Ovary (tissue), 9 donors: ENCODE results near the gene THEMIS2. TPM values are rescaled to one million over a fixed set of nuclear protein-coding genes. Genes with fewer than 3 reads are reported as not detected.
A peak's percentile ranks its signal among the peaks of the same experiment; 100 is the strongest.

ENCODE experiments used
- DNase-seq, 5 donors: peaks; one replicate each; pipeline ENCODE4 v3.0.0-alpha.2; 2019 to 2020
- H3K27ac ChIP-seq, 2 donors: fragments of 200-600 bp; one replicate each; pipeline versions ENCODE4 v1.5.1 to v1.8.0; 2019 to 2022
- H3K27me3 ChIP-seq: fragments of 200-600 bp; one replicate; pipeline ENCODE4 v1.8.0; 2022
- H3K36me3 ChIP-seq: fragments of 200-600 bp; sonication (generic); one replicate; pipeline ENCODE4 v1.5.1; 2019
- H3K4me1 ChIP-seq: one replicate; pipeline ENCODE4 v1.8.1; 2013; ENCODE audit warnings: mild to moderate bottlenecking, moderate library complexity; ENCODE audit not compliant: insufficient read depth
- H3K4me3 ChIP-seq: fragments of 200-600 bp; sonication (generic); one replicate; pipeline ENCODE4 v1.5.1; 2017
- H3K9me3 ChIP-seq, 2 donors: fragments of 200-600 bp in 1 of 2; sonication (generic) in 1 of 2; one replicate each; pipeline versions ENCODE4 v1.5.1 to v1.8.1; 2013 to 2019; ENCODE audit warnings: mild to moderate bottlenecking in 1 of 2, moderate library complexity in 1 of 2
- EP300 ChIP-seq: sonication (generic); formaldehyde crosslinking; IDR thresholded peaks from one replicate; pipeline ENCODE4 v1.6.1; 2017; ENCODE audit warnings: antibody characterized with exemption
- POLR2A ChIP-seq: fragments of 450-650 bp; IDR thresholded peaks from one replicate; pipeline ENCODE4 v1.6.1; 2017; ENCODE audit warnings: antibody characterized with exemption, mild to moderate bottlenecking, moderate library complexity
- WGBS, 3 donors: extraction: QIAGEN DNeasy Blood & Tissue Kit in 1 of 3; methylation state at CpG; one replicate each; pipeline versions ENCODE4 v1.1.5 to v1.1.7; 2013 to 2017; 5-methylcytosine and 5-hydroxymethylcytosine counted together
- intact Hi-C, 4 donors: fragments of 100-400 bp; cut with DNase I; formaldehyde crosslinking; loops; one replicate each; pipeline versions ENCODE4 v1.11.0 to v1.15.1; 2022 to 2023
- polyA plus RNA-seq, 2 donors: library from polyadenylated mRNA; stranded (reverse); fragments of 200-250 nt in 1 of 2; fragments of 350-450 nt in 1 of 2; fragmentation: Illumina TruSeq in 1 of 2; extraction: RNeasy Lipid Tissue Mini Kit (QIAGEN cat#74804) in 1 of 2; gene quantifications; one replicate each; pipeline ENCODE4 v1.2.3, GENCODE V29; 2013 to 2014
- small RNA-seq: library from RNA; depleted of rRNA; stranded (forward); fragments of <200 nt; gene quantifications from one replicate; pipeline ENCODE3, GENCODE V24; 2016
- total RNA-seq, 7 donors: library from RNA; depleted of rRNA in 2 of 7; stranded (reverse); fragments of >200 nt in 2 of 7; fragmentation: NEBNext Ultra II Directional in 3 of 7; extraction: Animal tissue kit (Norgen Biotek cat#: 25700) in 3 of 7; gene quantifications; one replicate each; pipeline versions ENCODE4 v1.1.0 to v1.2.4, GENCODE V29; 2016 to 2023
- TF ChIP-seq, protein P1 (sequence below), 3 donors: fragments of 450-650 bp in 2 of 3; fragments of 200-600 bp in 1 of 3; IDR thresholded peaks; one replicate each; pipeline versions ENCODE4 v1.5.1 to v1.8.0; 2016 to 2022; ENCODE audit warnings: antibody characterized with exemption in 3 of 3, mild to moderate bottlenecking in 1 of 3
- donor health status: DM: no; HTN: no; CAD: no; lungs with moderate emphysema.
- donor health status: DM: no; HTN: no; CAD: no.
- donor health status: Bipolar disorder and iron deficiency.
- donor health status: DM: yes; HTN: yes; CAD: no.
- donor health status: DM: no; HTN: no; CAD: no.
- donor health status: DM: yes; HTN: yes; CAD: no.

The THEMIS2 gene
- total and polyA plus RNA-seq, 9 donors, result 2.7 to 16.9 (median 7.8) TPM

GRCh38 chr1:27931184-27931583 lies 58.8 kb downstream of the THEMIS2 start:
- peaks cover 2% of the 10 kb centered on the region for H3K4me1 ChIP-seq
- DNase-seq, result no peak
- H3K36me3 ChIP-seq, result no peaks in the 10 kb centered on the region
- intact Hi-C loops, result no loop called here
- no peak overlapping the region for H3K27ac ChIP-seq
- TF ChIP-seq POLR2A (no peak), EP300 (no peak)
- TF ChIP-seq, protein P1, sequence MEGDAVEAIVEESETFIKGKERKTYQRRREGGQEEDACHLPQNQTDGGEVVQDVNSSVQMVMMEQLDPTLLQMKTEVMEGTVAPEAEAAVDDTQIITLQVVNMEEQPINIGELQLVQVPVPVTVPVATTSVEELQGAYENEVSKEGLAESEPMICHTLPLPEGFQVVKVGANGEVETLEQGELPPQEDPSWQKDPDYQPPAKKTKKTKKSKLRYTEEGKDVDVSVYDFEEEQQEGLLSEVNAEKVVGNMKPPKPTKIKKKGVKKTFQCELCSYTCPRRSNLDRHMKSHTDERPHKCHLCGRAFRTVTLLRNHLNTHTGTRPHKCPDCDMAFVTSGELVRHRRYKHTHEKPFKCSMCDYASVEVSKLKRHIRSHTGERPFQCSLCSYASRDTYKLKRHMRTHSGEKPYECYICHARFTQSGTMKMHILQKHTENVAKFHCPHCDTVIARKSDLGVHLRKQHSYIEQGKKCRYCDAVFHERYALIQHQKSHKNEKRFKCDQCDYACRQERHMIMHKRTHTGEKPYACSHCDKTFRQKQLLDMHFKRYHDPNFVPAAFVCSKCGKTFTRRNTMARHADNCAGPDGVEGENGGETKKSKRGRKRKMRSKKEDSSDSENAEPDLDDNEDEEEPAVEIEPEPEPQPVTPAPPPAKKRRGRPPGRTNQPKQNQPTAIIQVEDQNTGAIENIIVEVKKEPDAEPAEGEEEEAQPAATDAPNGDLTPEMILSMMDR (IDR thresholded peaks at IDR 0.05), result no peak
- no peaks in the 10 kb centered on the region for H3K9me3 ChIP-seq
- 85 to 93% (median 90%) methylated on average over 6 of the region's 6 CpGs for WGBS, 3 donors
- no peaks in the 10 kb centered on the region for H3K27me3 ChIP-seq
- H3K4me3 ChIP-seq, result no peak overlapping the region

GRCh38 chr1:27931759-27932158 lies 59.4 kb downstream of the THEMIS2 start:
- Histone ChIP-seq H3K27me3 (no peaks in the 10 kb centered on the region), H3K36me3 (no peaks in the 10 kb centered on the region), H3K27ac (no peak overlapping the region), H3K9me3 (no peaks in the 10 kb centered on the region), H3K4me3 (no peak overlapping the region), H3K4me1 (peaks cover 2% of the 10 kb centered on the region)
- TF ChIP-seq, protein P1 (IDR thresholded peaks at IDR 0.05), result no peak
- TF ChIP-seq EP300 (no peak), POLR2A (no peak)
- intact Hi-C loops, result no loop called here
- no peak for DNase-seq
- WGBS, 3 donors, result 74 to 85% (median 79%) methylated on average over 4 of the region's 4 CpGs

GRCh38 chr1:27934818-27935549 lies 62.6 kb downstream of the THEMIS2 start, which contains the start of gene SMPDL3B:
Gene SMPDL3B, plus strand, starts transcription at chr1:27935000. Its CDS starts 184 bp downstream, at chr1:27935184.
- H3K4me3 ChIP-seq, result no peak within 1 kb of the TSS
- TF ChIP-seq EP300 (no peak), POLR2A (no peak)
- TF ChIP-seq, protein P1 (IDR thresholded peaks at IDR 0.05), result no peak
- no peak for DNase-seq
- no peaks in the 10 kb centered on the region for H3K36me3 ChIP-seq
- no peaks in the 10 kb centered on the region for H3K27me3 ChIP-seq
- peaks cover 2% of the 10 kb centered on the region for H3K4me1 ChIP-seq
- H3K27ac ChIP-seq, result no peak within 1 kb of the TSS
- no peaks in the 10 kb centered on the region for H3K9me3 ChIP-seq
- intact Hi-C loops, result loop anchor here in 1 of 4 donors (5.0 kb wide), 1 partner anchor 1883 kb away; no protein-coding TSS in a partner anchor
- 1 to 7% (median 1%) methylated on average over 16 of the region's 16 CpGs for WGBS, 3 donors

DNA sequence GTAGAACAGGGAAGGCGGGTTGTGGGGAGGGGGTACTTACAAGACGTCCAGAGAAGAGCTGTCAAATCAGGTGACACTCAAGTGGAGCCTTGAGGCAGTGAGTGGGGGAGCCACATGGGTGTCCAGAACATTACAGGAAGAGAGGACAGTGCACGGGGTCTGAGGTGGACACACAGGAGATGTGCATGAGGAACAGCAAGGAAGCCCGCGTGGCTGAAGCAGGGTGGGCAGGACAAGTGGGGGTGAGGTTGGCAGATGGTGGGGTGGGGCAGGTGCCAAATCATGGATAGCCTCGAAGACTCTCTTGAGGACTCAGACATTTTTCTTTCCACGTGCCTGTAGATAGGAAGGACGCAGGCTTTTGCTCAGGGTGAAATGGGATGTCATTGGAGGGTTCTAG lies 63.4 kb downstream of the THEMIS2 start:
- intact Hi-C loops, result loop anchor here in 1 of 4 donors (5.0 kb wide), 1 partner anchor 1883 kb away; no protein-coding TSS in a partner anchor
- no peaks in the 10 kb centered on the region for H3K9me3 ChIP-seq
- H3K4me3 ChIP-seq, result no peak overlapping the region
- DNase-seq, result no peak
- no peaks in the 10 kb centered on the region for H3K27me3 ChIP-seq
- WGBS, 3 donors, result 30 to 62% (median 49%) methylated on average over 8 of the region's 8 CpGs
- TF ChIP-seq POLR2A (no peak), EP300 (no peak)
- TF ChIP-seq, protein P1 (IDR thresholded peaks at IDR 0.05), result no peak
- peaks cover 2% of the 10 kb centered on the region for H3K4me1 ChIP-seq
- H3K36me3 ChIP-seq, result no peaks in the 10 kb centered on the region
- H3K27ac ChIP-seq, result no peak overlapping the region

Small RNA genes lying within 50 kb of the gene (small RNA-seq; reads per million reads assigned to genes)
- gene RNU6-1245P, result not detected
- 14.8 reads per million, percentile 86 among the genes with 10 or more reads in this experiment for gene SCARNA1

Other genes with a start within 250 kb of the THEMIS2 start
- gene FGR, start 237.4 kb upstream of the THEMIS2 start, total RNA-seq, result 10 to 100 TPM in 1 of 7 donors, 1 to 10 TPM in 6; 1.1 to 14.1 (median 4.2) TPM
- gene FGR, start 237.4 kb upstream of the THEMIS2 start, polyA plus RNA-seq, result 1 to 10 TPM; 4.2 to 6.8 TPM
- 10 to 100 TPM; 30.3 to 89.1 (median 48.6) TPM for gene IFI6, start 200.4 kb upstream of the THEMIS2 start, total RNA-seq
- gene IFI6, start 200.4 kb upstream of the THEMIS2 start, polyA plus RNA-seq, result 100 to 1,000 TPM; 200 to 274 TPM
- 10 to 100 TPM in 5 of 7 donors, 1 to 10 TPM in 2; 9.2 to 20.3 (median 15.7) TPM for gene FAM76A, start 146.6 kb upstream of the THEMIS2 start, total RNA-seq
- gene FAM76A, start 146.6 kb upstream of the THEMIS2 start, polyA plus RNA-seq, result 1 to 10 TPM; 6.0 to 7.5 TPM
- 10 to 100 TPM; 34.3 to 45.7 (median 41.2) TPM for gene STX12, start 99.3 kb upstream of the THEMIS2 start, total RNA-seq
- gene STX12, start 99.3 kb upstream of the THEMIS2 start, polyA plus RNA-seq, result 10 to 100 TPM; 23.9 to 74.8 TPM
- 10 to 100 TPM; 24.9 to 49.0 (median 37.9) TPM for gene PPP1R8, start 41.8 kb upstream of the THEMIS2 start, total RNA-seq
- gene PPP1R8, start 41.8 kb upstream of the THEMIS2 start, polyA plus RNA-seq, result 10 to 100 TPM; 33.8 to 37.4 TPM
- gene RPA2, start 42.0 kb downstream of the THEMIS2 start, total RNA-seq, result 10 to 100 TPM; 24.8 to 54.6 (median 36.6) TPM
- 10 to 100 TPM; 44.3 to 93.1 TPM for gene RPA2, start 42.0 kb downstream of the THEMIS2 start, polyA plus RNA-seq
- gene SMPDL3B, start 62.5 kb downstream of the THEMIS2 start, total RNA-seq, result 10 to 100 TPM in 1 of 7 donors, 1 to 10 TPM in 1, under 1 TPM in 3, not detected in 2; 0.40 to 21.1 (median 0.77) TPM
- gene SMPDL3B, start 62.5 kb downstream of the THEMIS2 start, polyA plus RNA-seq, result under 1 TPM; 0.23 to 0.32 TPM
- gene XKR8, start 87.4 kb downstream of the THEMIS2 start, total RNA-seq, result 1 to 10 TPM; 3.9 to 6.1 (median 5.3) TPM
- 1 to 10 TPM; 4.7 to 6.0 TPM for gene XKR8, start 87.4 kb downstream of the THEMIS2 start, polyA plus RNA-seq
- 10 to 100 TPM in 6 of 7 donors, 1 to 10 TPM in 1; 7.2 to 25.7 (median 18.0) TPM for gene EYA3, start 216.1 kb downstream of the THEMIS2 start, total RNA-seq
- gene EYA3, start 216.1 kb downstream of the THEMIS2 start, polyA plus RNA-seq, result 10 to 100 TPM in 1 of 2 donors, 1 to 10 TPM in 1; 5.4 to 12.9 TPM